Measurements from ENCODE around the gene AFG1L.
"Not testable (repeated sequence)": the region's sequence is repeated elsewhere in the genome, so short reads cannot be mapped to it uniquely, and the experiment has no call there.

Gene AFG1L

DNA sequence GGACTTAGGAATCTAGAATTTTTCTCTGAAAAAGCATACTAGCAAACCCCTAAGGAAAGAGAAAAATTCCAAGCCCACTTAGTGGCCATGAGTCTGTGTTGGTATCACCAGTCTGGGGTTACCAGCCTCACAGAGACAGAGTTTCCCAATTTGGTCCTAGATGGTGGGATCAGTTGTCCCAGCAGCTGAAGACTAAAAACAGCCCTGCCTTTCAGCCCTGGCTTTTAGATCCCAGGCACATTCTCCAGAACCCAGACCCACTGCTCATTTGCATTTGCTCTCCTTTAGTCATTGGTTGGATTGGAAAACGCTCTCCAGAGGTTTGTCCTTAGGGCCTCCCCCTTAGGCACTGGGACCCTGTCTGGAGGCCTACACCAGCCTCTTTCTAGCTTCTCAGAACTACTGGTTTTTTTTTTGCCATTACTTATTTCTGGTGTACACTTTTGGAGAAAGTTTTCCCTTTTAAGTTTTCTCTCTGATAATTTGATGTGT is 226.8 kb downstream of the AFG1L start:
- DNase-seq (ENCODE audit: low spot score), result no peak

DNA sequence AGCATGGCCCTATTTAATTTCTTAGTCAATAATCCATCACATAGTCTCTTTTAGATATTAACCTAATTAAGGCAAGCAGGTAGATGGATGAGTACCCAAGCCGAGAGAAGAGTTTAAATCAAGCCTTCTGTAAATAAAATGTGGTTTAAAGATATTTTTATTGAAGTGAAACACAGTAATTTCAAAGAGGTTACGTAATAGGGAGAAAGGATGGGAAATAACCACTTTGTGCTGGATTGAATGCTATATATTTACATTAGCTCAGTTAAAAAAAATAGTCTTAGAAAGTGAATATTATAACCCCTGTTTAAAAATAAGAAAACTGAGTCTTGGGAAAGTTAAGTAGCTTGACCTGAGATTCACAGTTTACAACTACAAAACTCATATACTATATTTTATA is 228.8 kb downstream of the AFG1L start:
- no peak for DNase-seq (ENCODE audit: low spot score)

DNA sequence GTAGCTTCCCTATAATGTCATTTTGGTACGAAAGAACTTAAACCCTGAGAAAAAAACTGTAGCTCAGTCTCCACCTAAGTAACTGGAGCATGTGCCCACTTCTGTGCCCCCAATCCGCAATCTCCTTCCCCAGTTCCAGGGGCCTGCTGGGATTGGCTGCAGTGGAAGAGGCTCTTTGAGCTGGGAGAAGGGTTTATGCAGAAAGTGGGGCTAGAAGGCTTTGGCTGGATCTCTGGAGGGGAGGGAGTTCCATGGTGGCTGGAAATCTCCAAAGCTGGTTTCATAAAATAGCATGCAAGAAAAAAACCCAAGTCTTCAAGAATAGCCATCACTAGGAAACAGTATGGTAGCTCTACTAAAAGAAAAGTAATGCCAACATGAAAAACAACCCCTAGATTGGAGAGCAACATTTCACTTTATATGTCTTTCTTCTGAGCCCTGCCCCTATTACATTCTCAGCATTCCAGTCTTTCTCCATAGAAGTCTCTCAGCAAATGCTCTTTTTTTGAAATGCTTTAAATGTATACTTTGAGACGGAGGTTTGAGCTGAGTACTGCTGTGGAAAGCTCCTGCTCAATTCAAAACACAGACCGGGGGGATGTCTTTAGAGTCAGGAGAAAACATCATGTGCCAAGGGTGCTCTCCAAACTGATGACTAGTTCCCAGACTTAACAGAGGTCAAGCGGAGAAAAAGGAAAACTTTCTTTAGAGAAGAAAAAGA is 229.8 kb downstream of the AFG1L start:
- DNase-seq (ENCODE audit: low spot score), result no peak

DNA sequence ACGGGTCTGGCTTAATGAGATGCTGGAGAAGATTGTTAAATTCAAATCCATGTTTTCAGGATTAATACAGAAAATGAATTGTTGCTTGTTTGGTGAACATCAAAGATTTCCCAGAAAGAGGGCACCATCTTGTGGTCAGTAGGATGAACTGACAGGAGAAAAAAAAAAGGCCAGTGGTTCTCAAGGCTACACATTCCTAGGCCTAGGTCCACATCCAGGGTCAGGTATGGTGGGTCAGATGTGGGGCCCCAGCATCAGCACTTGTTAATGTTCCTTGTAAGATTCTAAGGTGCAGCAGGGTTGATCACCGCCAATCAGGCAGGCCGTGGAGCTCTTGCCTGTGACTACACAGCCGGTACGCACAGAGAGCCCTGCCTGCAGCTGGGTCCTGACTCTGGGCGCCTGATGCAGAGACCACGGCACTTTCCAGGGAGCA is 231.9 kb downstream of the AFG1L start:
- DNase-seq (ENCODE audit: low spot score), result no peak

DNA sequence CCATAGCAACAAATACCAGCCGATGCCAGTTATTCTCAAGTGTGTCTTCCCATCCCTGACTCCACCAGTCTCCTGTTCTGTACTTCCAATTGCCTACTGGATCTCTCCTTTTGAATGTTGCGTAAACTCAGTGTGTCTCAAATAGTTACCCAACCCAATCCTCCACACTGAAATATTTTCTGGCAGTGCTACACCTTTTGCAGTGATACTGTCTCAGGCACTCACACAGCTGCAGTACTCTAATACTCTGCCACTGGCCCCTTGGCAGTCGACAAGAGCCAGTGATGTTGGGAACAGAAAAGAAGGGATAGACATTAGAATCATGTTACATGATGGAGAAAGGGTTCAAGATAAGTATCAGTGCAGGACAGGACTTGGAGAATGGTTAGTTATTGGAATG is 234.0 kb downstream of the AFG1L start:
- DNase-seq (ENCODE audit: low spot score), result no peak

DNA sequence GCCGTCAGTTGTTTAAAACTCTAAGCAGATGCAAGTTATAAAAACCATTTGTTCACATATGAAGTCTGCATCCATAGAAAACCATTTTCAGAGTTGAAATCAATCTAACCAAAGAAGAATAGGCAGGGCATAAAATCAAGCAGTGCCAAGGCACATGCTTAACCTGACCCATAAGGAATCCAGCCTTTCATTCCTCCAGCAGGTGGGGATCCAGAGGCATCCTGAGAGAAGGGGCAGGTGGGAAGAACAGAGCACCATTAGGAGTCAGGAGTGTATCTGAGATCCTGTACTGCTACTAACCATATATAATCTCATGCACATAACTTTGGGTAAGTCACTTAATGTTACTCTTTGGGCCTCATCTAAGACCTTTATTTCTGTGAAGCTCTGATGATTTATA is 236.5 kb downstream of the AFG1L start:
- DNase-seq (ENCODE audit: low spot score), result no peak

DNA sequence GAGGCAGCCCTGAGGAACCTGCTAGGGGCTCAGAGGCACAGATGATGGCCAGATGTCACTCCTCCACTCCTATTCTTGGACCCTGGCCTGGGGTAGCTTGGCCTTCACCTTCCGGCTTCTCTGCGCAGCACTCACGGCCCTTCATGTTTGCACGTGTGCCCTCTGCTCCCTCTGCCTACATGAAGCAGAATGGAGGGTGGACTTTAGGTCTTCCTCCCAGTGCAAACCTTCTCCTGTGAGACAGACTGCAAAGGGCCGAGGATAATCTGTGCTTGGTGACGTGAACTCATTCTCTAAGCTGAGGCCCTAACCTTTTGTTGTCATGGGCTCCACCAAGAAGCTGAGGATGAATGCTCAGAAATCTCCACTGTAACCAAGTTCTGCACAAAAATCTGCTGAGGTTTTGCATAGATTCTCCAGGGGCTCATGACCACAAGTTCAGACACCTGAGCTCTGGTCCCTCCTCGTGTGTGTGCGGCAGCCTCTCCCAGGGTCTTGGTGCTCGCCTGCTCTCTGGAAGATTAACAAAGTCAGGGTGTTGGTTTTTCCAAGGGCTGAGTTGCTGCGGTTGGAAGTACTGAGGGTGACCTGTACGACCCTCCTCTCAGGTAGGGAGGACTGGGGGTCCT is 240.4 kb downstream of the AFG1L start:
- no peak for DNase-seq (ENCODE audit: low spot score)

DNA sequence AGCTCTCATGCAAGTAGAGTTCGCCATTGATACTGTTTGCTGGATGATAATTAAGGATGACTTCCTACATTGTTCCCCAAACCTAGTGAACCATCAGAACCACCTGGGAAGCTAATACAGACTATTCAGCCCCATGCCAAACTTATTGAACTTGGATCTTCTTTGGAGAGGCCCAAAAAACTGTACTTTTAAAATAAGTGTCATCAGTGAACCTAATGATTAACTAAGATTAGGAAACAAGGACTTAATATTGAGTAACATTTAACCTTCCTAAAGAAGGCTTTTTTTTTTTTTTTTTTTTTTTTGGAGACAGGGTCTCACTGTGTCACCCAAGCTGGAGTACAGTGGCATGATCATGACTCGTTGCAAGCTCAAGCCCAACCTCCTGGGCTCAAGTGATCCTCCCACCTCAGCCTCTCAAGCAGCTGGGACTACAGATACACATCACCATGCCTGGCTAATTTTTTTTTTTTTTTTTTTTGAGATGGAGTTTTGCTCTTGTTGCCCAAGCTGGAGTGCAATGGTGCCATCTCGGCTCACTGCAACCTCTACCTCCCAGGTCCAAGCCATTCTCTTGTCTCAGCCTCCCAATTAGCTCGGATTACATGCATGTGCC is 241.2 kb downstream of the AFG1L start:
- DNase-seq (ENCODE audit: low spot score), result not testable (repeated sequence)

DNA sequence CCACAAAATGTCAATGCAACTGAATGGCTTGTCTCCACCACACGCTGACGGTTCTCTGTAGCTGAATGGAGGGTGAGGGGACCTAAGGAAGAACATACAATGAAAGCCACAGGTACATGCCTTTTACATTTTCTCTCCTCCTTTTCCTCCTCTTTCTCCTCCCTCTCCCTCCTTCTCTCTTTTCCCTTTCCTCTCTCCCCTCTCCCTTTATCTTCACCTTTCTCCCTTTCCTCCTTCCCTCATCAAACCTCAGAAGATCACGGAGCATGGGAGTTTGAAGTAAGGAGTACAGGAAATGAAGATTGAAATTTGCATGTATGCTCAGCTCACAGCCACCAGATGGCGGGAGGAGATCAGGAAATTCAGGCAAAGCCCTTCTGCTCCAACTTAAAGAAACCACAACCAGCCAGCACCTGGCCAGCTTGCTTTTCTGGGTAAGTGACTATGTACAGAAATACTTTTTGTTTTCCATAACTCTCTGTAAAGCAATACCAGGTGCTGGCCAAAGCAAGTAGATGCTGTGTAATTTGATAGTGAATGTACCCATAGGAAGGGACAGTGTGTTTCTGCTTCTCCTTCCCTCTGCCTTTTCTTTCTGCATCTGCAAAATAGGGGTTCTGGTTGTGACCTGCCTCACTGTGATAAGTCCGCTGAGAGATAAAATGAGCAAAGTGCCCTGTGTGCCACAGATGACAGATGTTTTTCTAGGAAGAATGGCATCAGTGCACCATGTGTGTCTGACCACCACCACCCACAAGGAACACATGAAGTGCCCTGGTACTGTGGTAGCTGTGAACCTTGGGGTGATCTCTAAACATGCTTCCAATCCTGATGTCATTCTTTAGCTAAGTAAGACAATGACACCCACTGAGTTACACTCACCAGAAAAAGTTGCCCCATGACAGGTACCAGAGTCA is 247.2 kb downstream of the AFG1L start:
- peak; percentile 74 for DNase-seq (ENCODE audit: low spot score)

DNA sequence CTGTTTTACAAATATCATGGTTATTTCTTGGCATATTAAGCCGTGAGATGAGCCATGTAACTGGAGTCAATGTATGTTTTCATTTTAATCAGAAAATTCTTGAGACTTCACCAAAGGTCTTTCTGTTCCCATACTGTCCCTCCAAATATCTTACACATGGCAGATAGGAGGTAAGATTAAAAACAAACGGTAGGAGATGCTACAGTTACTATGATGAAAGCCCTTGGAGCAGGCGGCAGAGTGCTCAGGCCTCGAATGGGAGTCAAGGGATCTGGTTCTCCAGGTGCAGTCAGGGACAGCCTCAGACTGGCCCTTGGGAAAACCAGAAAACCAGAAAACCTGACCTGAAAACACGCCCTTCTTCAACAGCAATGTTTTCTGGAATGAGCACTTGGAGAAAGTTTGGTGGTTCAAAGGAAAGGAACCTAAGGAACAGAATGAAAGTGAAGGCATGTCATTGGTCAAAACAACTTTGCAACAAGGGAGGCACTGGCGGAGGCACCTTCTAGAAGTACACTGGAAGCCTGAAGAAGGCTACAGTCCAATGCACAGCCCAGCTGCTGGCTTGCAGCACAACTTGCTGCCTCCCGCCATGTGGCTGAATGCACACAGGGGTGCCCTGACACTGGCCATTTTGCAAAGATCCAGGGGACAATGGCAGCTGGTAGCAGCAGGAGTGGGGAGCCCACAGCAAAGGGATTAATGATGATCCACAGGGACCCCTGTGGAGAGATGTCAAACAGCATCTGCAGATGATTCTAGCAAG is 248.5 kb downstream of the AFG1L start:
- DNase-seq (ENCODE audit: low spot score), result no peak

DNA sequence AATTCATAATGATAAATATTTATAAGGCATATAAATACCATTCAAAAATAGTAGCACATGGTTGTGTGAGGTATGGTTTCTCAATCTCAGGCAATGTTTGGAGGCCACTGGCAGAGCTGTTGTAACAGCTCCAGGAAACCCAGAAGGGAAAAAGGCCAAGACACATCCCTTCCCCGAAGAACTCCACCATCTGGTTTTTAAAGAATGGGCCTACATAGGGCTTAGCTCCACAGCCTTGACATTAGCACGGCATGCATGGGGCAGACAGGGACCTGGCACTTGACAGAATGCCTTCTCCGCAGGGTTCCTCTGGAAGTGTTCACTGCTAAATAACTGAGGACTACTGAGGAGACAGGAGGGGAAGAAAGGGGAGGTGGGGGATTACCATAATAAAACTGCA is 249.8 kb downstream of the AFG1L start:
- DNase-seq (ENCODE audit: low spot score), result no peak

DNA sequence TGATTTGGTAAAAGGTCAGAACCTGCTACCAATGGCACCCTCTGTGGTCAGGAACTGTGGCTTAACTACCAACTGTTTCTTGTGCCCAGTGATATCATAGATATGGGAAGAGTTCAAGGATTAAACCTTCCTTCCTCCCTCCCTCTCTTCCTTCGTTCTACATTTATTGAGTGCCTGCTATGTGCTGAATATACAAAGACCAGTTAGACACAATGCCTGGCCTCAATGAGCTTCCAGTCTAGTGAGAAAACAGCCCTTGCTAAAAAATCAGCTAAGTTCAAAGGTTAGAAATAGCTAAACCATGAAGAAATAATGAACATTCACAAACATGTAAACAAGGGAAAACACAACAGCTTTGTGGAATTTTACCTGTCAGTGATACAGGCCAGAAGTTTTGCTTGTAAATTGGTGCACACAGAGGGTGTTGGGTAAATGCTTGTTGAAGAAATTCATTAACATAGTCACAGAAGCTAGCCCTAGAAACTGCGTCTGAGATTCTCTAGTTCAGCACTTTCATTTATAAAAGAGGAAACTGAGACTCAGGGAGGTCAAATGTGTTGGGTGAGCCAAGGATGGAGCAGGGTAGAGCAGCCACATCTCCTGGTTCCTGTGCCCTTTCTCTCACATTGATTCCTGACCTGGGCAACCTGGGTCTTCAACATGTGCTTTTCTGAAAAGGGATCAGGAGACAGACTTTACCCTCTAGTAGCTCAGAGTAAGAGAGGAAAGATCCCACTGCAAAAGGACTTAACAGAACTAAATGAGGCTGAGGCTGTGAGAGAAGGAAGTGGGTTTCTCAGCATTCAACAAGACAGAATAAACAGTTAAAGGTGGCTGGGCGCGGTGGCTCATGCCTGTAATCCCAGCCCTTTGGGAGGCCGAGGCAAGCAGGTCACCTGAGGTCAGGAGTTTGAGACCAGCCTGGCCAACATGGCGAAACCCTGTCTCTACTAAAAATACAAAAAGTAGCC is 251.5 kb downstream of the AFG1L start:
- no peak for DNase-seq (ENCODE audit: low spot score)

DNA sequence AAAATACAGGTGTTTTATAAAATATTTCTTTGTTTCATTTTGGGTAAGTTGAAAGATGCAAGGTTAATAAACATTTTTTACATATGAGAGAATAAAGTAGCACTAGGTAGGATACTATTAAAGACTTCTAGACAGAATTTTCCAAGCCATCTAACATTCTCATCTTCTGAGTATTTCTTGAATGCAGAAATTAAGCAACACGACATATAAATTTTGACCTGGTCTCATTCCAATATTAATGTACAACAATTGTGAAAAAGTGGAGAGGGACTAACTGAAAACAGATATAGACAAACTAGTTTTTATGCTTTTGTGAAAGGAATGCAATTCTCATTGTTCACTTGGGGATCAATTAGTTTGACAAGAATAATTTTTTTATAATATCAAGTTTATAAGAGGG is 254.4 kb downstream of the AFG1L start:
- no peak for DNase-seq (ENCODE audit: low spot score)

DNA sequence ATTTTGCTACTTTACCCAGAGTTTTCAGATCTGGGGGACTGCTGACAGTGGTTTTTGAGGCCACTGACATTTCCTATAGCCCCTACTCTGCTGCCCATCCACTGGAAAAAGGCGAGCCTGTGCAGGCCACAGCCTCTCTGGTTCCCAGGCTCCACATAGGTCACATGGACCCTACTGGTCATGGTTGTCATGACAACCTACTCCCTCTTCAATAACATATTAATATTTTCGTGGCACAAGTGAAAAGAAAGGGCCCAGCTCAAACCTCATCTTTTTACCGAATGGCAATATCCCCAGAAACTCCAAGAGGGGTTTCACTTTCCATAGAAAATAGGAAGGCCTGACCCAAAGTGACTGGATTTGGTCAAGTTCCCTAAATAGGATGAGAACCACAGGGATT is 254.9 kb downstream of the AFG1L start:
- DNase-seq (ENCODE audit: low spot score), result no peak

DNA sequence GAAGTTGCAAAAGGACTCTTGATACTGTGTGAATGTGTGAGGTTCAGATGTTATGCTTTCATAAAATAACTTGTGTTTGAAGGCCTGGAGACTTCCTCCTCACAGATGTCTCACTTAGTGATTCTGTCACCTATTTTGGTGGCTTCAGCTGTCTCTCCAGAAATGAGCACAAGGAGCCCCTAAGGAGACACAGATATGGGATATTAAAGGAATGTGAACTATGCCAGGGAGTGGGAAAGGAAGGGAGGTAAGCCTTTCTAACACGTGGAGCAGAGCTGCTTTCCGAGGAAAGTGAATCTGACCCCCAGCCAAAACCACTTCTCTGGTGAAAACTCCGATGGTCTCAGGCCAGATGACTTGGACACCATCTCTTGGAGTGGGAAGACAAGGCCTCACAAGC is 255.4 kb downstream of the AFG1L start:
- DNase-seq (ENCODE audit: low spot score), result no peak

DNA sequence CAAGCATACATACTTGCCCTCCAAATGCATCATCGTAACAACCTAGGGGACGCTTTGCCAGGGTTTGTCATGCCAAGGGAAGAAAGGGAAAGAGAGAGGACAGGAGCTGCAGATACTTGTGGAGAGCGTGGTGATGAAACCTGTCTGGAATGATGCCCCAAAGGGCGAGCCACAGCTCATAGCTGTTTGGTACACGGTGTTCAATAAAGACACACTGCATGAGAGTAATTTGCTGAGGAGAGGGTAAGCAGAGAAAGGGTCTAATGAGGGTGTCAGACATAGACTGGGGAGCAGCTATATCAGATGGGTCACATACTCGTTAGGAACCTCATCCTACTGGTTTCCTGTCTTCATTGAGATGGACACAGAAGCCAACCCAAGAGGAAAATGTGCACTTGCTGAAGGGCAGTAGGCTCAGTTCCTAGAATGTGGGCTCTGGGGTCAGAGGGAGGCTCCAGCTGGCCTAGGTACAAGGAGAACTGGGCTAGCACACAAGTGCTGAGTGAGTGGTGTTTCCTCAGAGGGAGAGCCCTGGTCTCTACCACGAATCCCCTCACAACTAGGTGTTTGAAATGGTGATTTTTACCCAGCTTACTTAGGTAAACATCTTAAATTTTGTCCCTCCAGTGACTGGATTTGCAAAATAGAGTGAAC is 260.7 kb downstream of the AFG1L start:
- DNase-seq (ENCODE audit: low spot score), result no peak

DNA sequence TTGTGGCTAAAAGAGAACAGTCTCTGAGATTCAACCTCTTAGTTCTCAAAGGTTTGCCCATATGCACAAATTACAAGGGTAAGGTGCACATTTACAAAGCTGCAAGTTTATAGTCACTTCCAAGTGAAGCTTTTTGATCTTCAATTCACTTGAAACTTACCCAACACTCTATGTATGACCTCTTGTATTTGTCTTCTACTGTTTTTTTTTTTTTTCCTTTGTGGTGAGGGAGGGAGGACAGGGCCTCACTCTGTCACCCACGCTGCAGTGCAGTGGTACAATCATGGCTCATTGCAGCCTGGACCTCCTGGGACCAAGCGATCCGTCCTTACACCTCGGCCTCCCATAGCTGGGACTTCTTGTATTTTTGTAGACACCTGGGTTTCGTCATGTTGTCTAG is 261.4 kb downstream of the AFG1L start:
- no peak for DNase-seq (ENCODE audit: low spot score)

DNA sequence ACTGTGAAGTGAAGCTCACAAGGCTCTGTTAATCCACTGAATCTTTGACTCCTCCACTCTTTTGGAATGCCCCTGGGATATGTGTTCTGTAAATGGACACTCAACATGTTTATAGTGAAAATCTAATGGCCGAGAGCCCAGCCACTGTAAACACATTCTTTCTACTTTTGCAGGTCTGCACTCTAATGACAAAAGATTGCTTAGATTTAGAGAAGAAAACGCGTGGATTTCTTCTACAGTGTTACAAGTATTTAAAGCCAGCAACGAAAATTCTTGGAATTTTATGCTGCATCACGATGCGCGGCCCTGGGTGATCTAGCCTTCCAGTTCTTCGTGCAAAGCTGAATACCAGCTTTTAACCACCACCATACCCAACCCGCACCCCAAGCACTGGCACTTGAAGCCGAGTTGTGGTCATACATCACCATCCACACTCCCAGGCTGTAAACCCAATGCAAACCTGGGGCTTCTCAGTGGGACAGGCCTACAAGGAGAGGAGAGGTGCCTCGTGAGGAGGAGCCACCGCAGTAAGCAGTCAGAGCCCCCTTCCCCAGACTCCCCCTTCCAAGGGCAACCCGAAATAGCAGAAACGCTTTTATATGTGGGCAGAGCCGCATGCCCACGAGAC is 262.1 kb downstream of the AFG1L start:
- no peak for DNase-seq (ENCODE audit: low spot score)

Measured in CD4-positive, alpha-beta T cell treated with Interleukin-6 at 100 ng/mL for 8 hours (primary cell).